HEK293 (cell line): ENCODE data around the gene CDK14.

Source experiments
- CTCF ChIA-PET: fragments of 350-600 bp; formaldehyde crosslinking; extraction: SDS; loops from one replicate; lab custom pipeline; 2021; ENCODE audit warnings: antibody characterized with exemption; lab: Yijun Ruan, JAX
- POLR2A ChIA-PET: fragments of 300-600 bp; formaldehyde crosslinking; extraction: SDS; loops from one replicate; lab custom pipeline; 2020; ENCODE audit warnings: antibody characterized with exemption, inconsistent platforms; lab: Yijun Ruan, JAX
- H3K27ac ChIP-seq: fragments of 200-500 bp; sonication (Bioruptor generic); 2 replicates; pipeline ENCODE4 v1.5.1; 2014; ENCODE audit warnings: low read depth, low read length, control low read depth, inconsistent platforms; ENCODE audit errors: extremely low read depth
- H3K36me3 ChIP-seq, 2 experiments: fragments of 200-500 bp in 1 of 2; sonication (Bioruptor generic) in 1 of 2; 1 replicate in 1 of 2; 2 replicates in 1 of 2; pipeline ENCODE4 v1.5.1; 2014 to 2017; ENCODE audit warnings: inconsistent platforms in 2 of 2, low read length in 2 of 2; ENCODE audit not compliant: control insufficient read depth in 2 of 2, insufficient read depth in 1 of 2
- H3K4me1 ChIP-seq: fragments of 200-500 bp; sonication (Bioruptor generic); 2 replicates; pipeline ENCODE4 v1.5.1; 2014; ENCODE audit warnings: mild to moderate bottlenecking, low read length, inconsistent platforms; ENCODE audit not compliant: control insufficient read depth, insufficient read depth
- H3K4me3 ChIP-seq: 2 replicates; pipeline ENCODE4 v1.5.1; 2011; ENCODE audit warnings: low read depth, mild to moderate bottlenecking, control low read depth, low read length, moderate library complexity
- H3K9me3 ChIP-seq: fragments of 200-500 bp; sonication (Bioruptor generic); 2 replicates; pipeline ENCODE4 v1.5.1; 2014; ENCODE audit warnings: low read depth, low read length, inconsistent platforms; ENCODE audit not compliant: control insufficient read depth, insufficient read depth
- PRDM1 ChIP-seq: fragments of 450-650 bp; formaldehyde crosslinking; IDR thresholded peaks from 2 replicates; pipeline ENCODE4; 2016; ENCODE audit warnings: missing biosample characterization, missing genetic modification characterization
- PRDM6 ChIP-seq: fragments of 450-650 bp; formaldehyde crosslinking; IDR thresholded peaks from 2 replicates; pipeline ENCODE4 v1.5.1; 2017; ENCODE audit warnings: missing biosample characterization, missing genetic modification characterization
- ZFP37 ChIP-seq: fragments of 450-650 bp; formaldehyde crosslinking; IDR thresholded peaks from 2 replicates; pipeline ENCODE4 v1.5.1; 2016; ENCODE audit warnings: missing biosample characterization, missing genetic modification characterization
- ZFP69B ChIP-seq: fragments of 450-650 bp; formaldehyde crosslinking; IDR thresholded peaks from 2 replicates; pipeline ENCODE4 v1.5.1; 2016; ENCODE audit warnings: missing biosample characterization, missing genetic modification characterization
- ZIC2 ChIP-seq: fragments of 450-650 bp; formaldehyde crosslinking; IDR thresholded peaks from 2 replicates; pipeline ENCODE4 v1.5.1; 2016; ENCODE audit warnings: missing biosample characterization, missing genetic modification characterization
- ZNF112 ChIP-seq: fragments of 450-650 bp; formaldehyde crosslinking; IDR thresholded peaks from 2 replicates; pipeline ENCODE4 v1.5.0; 2017; ENCODE audit warnings: missing biosample characterization, missing genetic modification characterization
- ZNF155 ChIP-seq: fragments of 450-650 bp; formaldehyde crosslinking; IDR thresholded peaks from 2 replicates; pipeline ENCODE4 v1.5.1; 2016; ENCODE audit warnings: missing biosample characterization, missing genetic modification characterization
- ZNF184 ChIP-seq: fragments of 450-650 bp; IDR thresholded peaks from 2 replicates; pipeline ENCODE4 v1.5.1; 2018; ENCODE audit warnings: missing biosample characterization, mild to moderate bottlenecking, missing genetic modification characterization
- ZNF211 ChIP-seq: fragments of 450-650 bp; formaldehyde crosslinking; IDR thresholded peaks from 2 replicates; pipeline ENCODE4 v1.5.1; 2016; ENCODE audit warnings: low read depth, missing biosample characterization, missing genetic modification characterization
- ZNF239 ChIP-seq: fragments of 450-650 bp; formaldehyde crosslinking; IDR thresholded peaks from 2 replicates; pipeline ENCODE4 v1.5.1; 2016; ENCODE audit warnings: missing biosample characterization, missing genetic modification characterization
- ZNF426 ChIP-seq: fragments of 450-650 bp; formaldehyde crosslinking; IDR thresholded peaks from 2 replicates; pipeline ENCODE4 v1.5.1; 2017; ENCODE audit warnings: missing biosample characterization, missing genetic modification characterization, mild to moderate bottlenecking, inconsistent platforms, moderate library complexity
- ZNF513 ChIP-seq: fragments of 450-650 bp; IDR thresholded peaks from 2 replicates; pipeline ENCODE4 v1.5.1; 2018; ENCODE audit warnings: missing biosample characterization, missing genetic modification characterization
- ZNF555 ChIP-seq: fragments of 450-650 bp; formaldehyde crosslinking; conservative IDR thresholded peaks from 2 replicates; pipeline ENCODE4 v1.5.1; 2017; ENCODE audit warnings: missing biosample characterization, mild to moderate bottlenecking, missing genetic modification characterization, inconsistent platforms
- ZNF626 ChIP-seq: fragments of 450-650 bp; sonication (Bioruptor Pico); formaldehyde crosslinking; IDR thresholded peaks from 2 replicates; pipeline ENCODE4 v1.5.1; 2018; ENCODE audit warnings: missing biosample characterization, missing genetic modification characterization, inconsistent platforms
- ZNF629 ChIP-seq: fragments of 450-650 bp; formaldehyde crosslinking; IDR thresholded peaks from 2 replicates; pipeline ENCODE4 v1.5.1; 2017; ENCODE audit warnings: missing biosample characterization, missing genetic modification characterization
- ZNF670 ChIP-seq: fragments of 450-650 bp; formaldehyde crosslinking; IDR thresholded peaks from 2 replicates; pipeline ENCODE4 v1.5.1; 2016; ENCODE audit warnings: missing biosample characterization, missing genetic modification characterization, low read depth
- ZNF701 ChIP-seq: fragments of 450-650 bp; formaldehyde crosslinking; IDR thresholded peaks from 2 replicates; pipeline ENCODE4 v1.5.1; 2016; ENCODE audit warnings: missing biosample characterization, missing genetic modification characterization
- ZNF747 ChIP-seq: fragments of 450-650 bp; formaldehyde crosslinking; IDR thresholded peaks from 2 replicates; pipeline ENCODE4 v1.5.1; 2016; ENCODE audit warnings: missing biosample characterization, missing genetic modification characterization
- ZNF768 ChIP-seq: fragments of 450-650 bp; formaldehyde crosslinking; IDR thresholded peaks from 2 replicates; pipeline ENCODE4 v1.5.1; 2018; ENCODE audit warnings: missing biosample characterization, mild to moderate bottlenecking, missing genetic modification characterization
- ZNF776 ChIP-seq: fragments of 450-650 bp; formaldehyde crosslinking; IDR thresholded peaks from 2 replicates; pipeline ENCODE4 v1.5.0; 2017; ENCODE audit warnings: missing biosample characterization, missing genetic modification characterization, borderline replicate concordance
- ZNF843 ChIP-seq: fragments of 450-650 bp; formaldehyde crosslinking; IDR thresholded peaks from 2 replicates; pipeline ENCODE4 v1.5.1; 2016; ENCODE audit warnings: missing biosample characterization, missing genetic modification characterization
- ZXDB ChIP-seq: fragments of 450-650 bp; formaldehyde crosslinking; IDR thresholded peaks from 2 replicates; pipeline ENCODE4 v1.5.1; 2016; ENCODE audit warnings: missing biosample characterization, missing genetic modification characterization
- TF ChIP-seq, protein P1 (sequence below): fragments of 450-650 bp; formaldehyde crosslinking; IDR thresholded peaks from 2 replicates; pipeline ENCODE4 v1.5.1; 2016; ENCODE audit warnings: missing biosample characterization, missing genetic modification characterization, borderline replicate concordance
- TF ChIP-seq, protein P2 (sequence below): sonication (generic); formaldehyde crosslinking; IDR thresholded peaks from 2 replicates; pipeline ENCODE4 v1.8.1; 2022; ENCODE audit warnings: mild to moderate bottlenecking, moderate library complexity, missing genetic modification reagents
- TF ChIP-seq, protein P3 (sequence below): fragments of 450-650 bp; formaldehyde crosslinking; IDR thresholded peaks from 2 replicates; pipeline ENCODE4 v1.5.1; 2017; ENCODE audit warnings: missing biosample characterization, mild to moderate bottlenecking, missing genetic modification characterization, moderate library complexity

CDK14 gene

DNA sequence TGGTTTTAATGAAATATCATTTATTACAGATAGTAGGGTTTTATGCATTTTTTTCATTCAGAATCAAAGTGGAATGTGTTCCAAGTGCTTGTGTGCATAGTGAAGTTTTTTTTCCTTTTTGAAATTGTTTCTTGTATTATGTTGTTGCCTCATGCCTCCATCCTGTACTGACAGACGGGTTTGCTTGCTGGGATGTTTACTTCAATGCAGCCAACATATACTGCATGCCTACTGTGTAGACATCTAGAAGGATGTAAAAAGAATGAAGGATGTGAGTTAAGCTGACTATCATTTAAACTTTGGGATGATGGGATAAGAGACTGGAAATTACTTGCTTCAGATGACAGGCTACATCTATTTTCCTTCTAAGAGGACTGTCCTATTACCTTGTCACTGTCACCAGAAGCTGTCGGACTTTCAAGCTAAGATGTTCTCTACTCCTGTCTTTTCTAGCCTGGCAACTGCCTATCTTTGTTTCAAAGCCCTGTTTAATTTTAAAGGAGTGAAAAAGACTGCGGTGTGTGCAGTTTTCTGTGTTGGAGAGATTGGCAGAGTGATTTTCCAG, 243.7 kb downstream of the CDK14 start:
- CTCF ChIA-PET: no interaction called here
- no peaks in the 10 kb centered on the region for H3K36me3 ChIP-seq
- H3K4me3 ChIP-seq: no peak overlapping the region
- no peak overlapping the region for H3K27ac ChIP-seq
- POLR2A ChIA-PET: no interaction called here
- H3K4me1 ChIP-seq: no peaks in the 10 kb centered on the region
- TF ChIP-seq ZNF155 (tag by site-specific recombination) (no peak), ZNF555 (tag by site-specific recombination) (no peak), ZNF426 (tag by site-specific recombination) (no peak), ZNF211 (tag by site-specific recombination) (no peak)
- TF ChIP-seq, protein P1, sequence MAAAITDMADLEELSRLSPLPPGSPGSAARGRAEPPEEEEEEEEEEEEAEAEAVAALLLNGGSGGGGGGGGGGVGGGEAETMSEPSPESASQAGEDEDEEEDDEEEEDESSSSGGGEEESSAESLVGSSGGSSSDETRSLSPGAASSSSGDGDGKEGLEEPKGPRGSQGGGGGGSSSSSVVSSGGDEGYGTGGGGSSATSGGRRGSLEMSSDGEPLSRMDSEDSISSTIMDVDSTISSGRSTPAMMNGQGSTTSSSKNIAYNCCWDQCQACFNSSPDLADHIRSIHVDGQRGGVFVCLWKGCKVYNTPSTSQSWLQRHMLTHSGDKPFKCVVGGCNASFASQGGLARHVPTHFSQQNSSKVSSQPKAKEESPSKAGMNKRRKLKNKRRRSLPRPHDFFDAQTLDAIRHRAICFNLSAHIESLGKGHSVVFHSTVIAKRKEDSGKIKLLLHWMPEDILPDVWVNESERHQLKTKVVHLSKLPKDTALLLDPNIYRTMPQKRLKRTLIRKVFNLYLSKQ (tag by site-specific recombination): no peak
- TF ChIP-seq, protein P2, sequence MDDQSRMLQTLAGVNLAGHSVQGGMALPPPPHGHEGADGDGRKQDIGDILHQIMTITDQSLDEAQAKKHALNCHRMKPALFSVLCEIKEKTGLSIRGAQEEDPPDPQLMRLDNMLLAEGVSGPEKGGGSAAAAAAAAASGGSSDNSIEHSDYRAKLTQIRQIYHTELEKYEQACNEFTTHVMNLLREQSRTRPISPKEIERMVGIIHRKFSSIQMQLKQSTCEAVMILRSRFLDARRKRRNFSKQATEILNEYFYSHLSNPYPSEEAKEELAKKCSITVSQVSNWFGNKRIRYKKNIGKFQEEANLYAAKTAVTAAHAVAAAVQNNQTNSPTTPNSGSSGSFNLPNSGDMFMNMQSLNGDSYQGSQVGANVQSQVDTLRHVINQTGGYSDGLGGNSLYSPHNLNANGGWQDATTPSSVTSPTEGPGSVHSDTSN (CRISPR knock-in tag): no peak
- no peaks in the 10 kb centered on the region for H3K9me3 ChIP-seq

GRCh38 chr7:90841759-90842429, 245.8 kb downstream of the CDK14 start:
- H3K9me3 ChIP-seq: no peaks in the 10 kb centered on the region
- no peaks in the 10 kb centered on the region for H3K36me3 ChIP-seq
- POLR2A ChIA-PET: interaction anchor here (0.6 kb wide), 1 partner anchor 95 kb away, joined by 3 read pairs; no protein-coding TSS in a partner anchor
- CTCF ChIA-PET: no interaction called here
- no peak overlapping the region for H3K4me3 ChIP-seq
- no peaks in the 10 kb centered on the region for H3K4me1 ChIP-seq
- H3K27ac ChIP-seq: no peak overlapping the region
- TF ChIP-seq PRDM6 (tag by site-specific recombination) (no peak), PRDM1 (no peak), ZNF701 (no peak), ZFP69B (no peak), ZFP37 (tag by site-specific recombination) (no peak), ZNF843 (no peak), ZXDB (no peak)

DNA sequence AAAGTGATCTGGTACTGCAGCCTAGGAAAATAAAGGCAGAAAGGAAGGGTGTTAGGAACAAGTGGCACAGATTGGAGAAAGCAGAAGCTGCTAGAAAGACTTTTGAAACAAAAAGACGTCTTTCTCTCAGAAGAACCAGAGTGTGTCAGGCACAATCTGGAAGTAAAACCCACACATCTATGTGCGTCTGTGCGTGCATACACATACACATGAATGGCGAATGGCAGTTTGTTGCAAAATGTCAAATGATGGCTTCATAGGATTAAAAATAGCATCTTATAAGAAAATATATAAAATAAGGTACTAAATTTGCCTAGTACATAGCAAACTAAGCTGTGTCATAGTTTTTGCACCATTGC, 246.3 kb downstream of the CDK14 start:
- Histone ChIP-seq H3K4me1 (no peaks in the 10 kb centered on the region), H3K9me3 (no peaks in the 10 kb centered on the region), H3K36me3 (no peaks in the 10 kb centered on the region), H3K27ac (no peak overlapping the region), H3K4me3 (no peak overlapping the region)
- POLR2A ChIA-PET: no interaction called here
- CTCF ChIA-PET: no interaction called here
- no peak for TF ChIP-seq ZNF768 (tag by site-specific recombination)
- TF ChIP-seq ZNF513: no peak
- TF ChIP-seq ZNF670 (tag by site-specific recombination): no peak
- TF ChIP-seq ZNF629 (tag by site-specific recombination): no peak
- TF ChIP-seq ZNF211 (tag by site-specific recombination): no peak
- no peak for TF ChIP-seq ZNF239 (tag by site-specific recombination)
- TF ChIP-seq ZNF626 (tag by site-specific recombination): no peak
- no peak for TF ChIP-seq ZNF776 (tag by site-specific recombination)
- TF ChIP-seq, protein P3, sequence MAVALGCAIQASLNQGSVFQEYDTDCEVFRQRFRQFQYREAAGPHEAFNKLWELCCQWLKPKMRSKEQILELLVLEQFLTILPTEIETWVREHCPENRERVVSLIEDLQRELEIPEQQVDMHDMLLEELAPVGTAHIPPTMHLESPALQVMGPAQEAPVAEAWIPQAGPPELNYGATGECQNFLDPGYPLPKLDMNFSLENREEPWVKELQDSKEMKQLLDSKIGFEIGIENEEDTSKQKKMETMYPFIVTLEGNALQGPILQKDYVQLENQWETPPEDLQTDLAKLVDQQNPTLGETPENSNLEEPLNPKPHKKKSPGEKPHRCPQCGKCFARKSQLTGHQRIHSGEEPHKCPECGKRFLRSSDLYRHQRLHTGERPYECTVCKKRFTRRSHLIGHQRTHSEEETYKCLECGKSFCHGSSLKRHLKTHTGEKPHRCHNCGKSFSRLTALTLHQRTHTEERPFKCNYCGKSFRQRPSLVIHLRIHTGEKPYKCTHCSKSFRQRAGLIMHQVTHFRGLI (tag by site-specific recombination): no peak
- no peak for TF ChIP-seq ZNF184
- TF ChIP-seq ZIC2 (tag by site-specific recombination): no peak
- TF ChIP-seq ZNF747: no peak
- TF ChIP-seq ZNF112: no peak
